Measurements from ENCODE around the gene POU2F2. TPM values are rescaled to one million over a fixed set of nuclear protein-coding genes. Genes with fewer than 3 reads are reported as not detected.

Gene POU2F2
- total RNA-seq, 6 experiments from 2014 or later: 0.18 to 3.0 (median 1.00) TPM

GRCh38 chr19:42054205-42054604 lies 78.0 kb downstream of the POU2F2 start:
- Histone ChIP-seq H3K4me1 (no peaks in the 10 kb centered on the region), H3K27me3 (no peaks in the 10 kb centered on the region), H3K36me3 (no peaks in the 10 kb centered on the region), H3K9me3 (no peaks in the 10 kb centered on the region), H3K27ac (no peak overlapping the region), H3K4me3 (no peak overlapping the region)
- TF ChIP-seq CTCF (IDR thresholded peaks at IDR 0.05) (no peak), POLR2A (IDR thresholded peaks at IDR 0.05) (no peak)
- no peak for ATAC-seq
- WGBS (ENCODE audit: insufficient coverage, low coverage, low lambda C conversion rate, missing lambda C conversion rate): 85% methylated on average over 8 of the region's 18 CpGs
- intact Hi-C loops (cut with DNase I): no loop called here
- no peak for DNase-seq

- Histone ChIP-seq H3K9me3 (no peaks in the 10 kb centered on the region), H3K4me1 (no peaks in the 10 kb centered on the region), H3K36me3 (no peaks in the 10 kb centered on the region), H3K4me3 (no peak overlapping the region), H3K27ac (no peak overlapping the region), H3K27me3 (no peaks in the 10 kb centered on the region)
- intact Hi-C loops (cut with DNase I): no loop called here
- no peak for TF ChIP-seq CTCF (IDR thresholded peaks at IDR 0.05)
- TF ChIP-seq POLR2A (IDR thresholded peaks at IDR 0.05): no peak
- DNase-seq (no peak), ATAC-seq (no peak)
- 75% methylated on average over 8 of the region's 17 CpGs for WGBS (ENCODE audit: insufficient coverage, low coverage, low lambda C conversion rate, missing lambda C conversion rate)
Observed at GRCh38 chr19:42053037-42053935, 79.0 kb downstream of the POU2F2 start.

GRCh38 chr19:42052241-42052863 lies 79.9 kb downstream of the POU2F2 start:
- intact Hi-C loops (cut with DNase I): no loop called here
- ATAC-seq (no peak), DNase-seq (no peak)
- TF ChIP-seq CTCF (IDR thresholded peaks at IDR 0.05) (no peak), POLR2A (IDR thresholded peaks at IDR 0.05) (no peak)
- no peaks in the 10 kb centered on the region for H3K36me3 ChIP-seq
- H3K27ac ChIP-seq: no peak overlapping the region
- H3K4me3 ChIP-seq: no peak overlapping the region
- no peaks in the 10 kb centered on the region for H3K27me3 ChIP-seq
- H3K4me1 ChIP-seq: no peaks in the 10 kb centered on the region
- WGBS (ENCODE audit: insufficient coverage, low coverage, low lambda C conversion rate, missing lambda C conversion rate): 60% methylated on average over 4 of the region's 10 CpGs
- no peaks in the 10 kb centered on the region for H3K9me3 ChIP-seq

GRCh38 chr19:42051166-42052115 lies 80.8 kb downstream of the POU2F2 start:
- Histone ChIP-seq H3K9me3 (no peaks in the 10 kb centered on the region), H3K4me3 (no peak overlapping the region), H3K4me1 (no peaks in the 10 kb centered on the region), H3K36me3 (no peaks in the 10 kb centered on the region), H3K27me3 (no peaks in the 10 kb centered on the region), H3K27ac (no peak overlapping the region)
- intact Hi-C loops (cut with DNase I): no loop called here
- no peak for ATAC-seq
- DNase-seq: no peak
- TF ChIP-seq CTCF (IDR thresholded peaks at IDR 0.05) (no peak), POLR2A (IDR thresholded peaks at IDR 0.05) (no peak)
- WGBS (ENCODE audit: insufficient coverage, low coverage, low lambda C conversion rate, missing lambda C conversion rate): 100% methylated on average over 2 of the region's 14 CpGs
